NK-92 (cell line): ENCODE results near the gene VNN1.

Experiments used
- DNase-seq: peaks from one replicate; lab custom pipeline; 2025; ENCODE audit not compliant: unreplicated experiment; lab: John Stamatoyannopoulos, UW

Gene VNN1

GRCh38 chr6:132713352-132714134, at the start of gene VNN1:
Gene VNN1, minus strand, starts transcription at chr6:132714055. Its CDS starts 20 bp downstream, at chr6:132714035.
- DNase-seq, result no peak

- DNase-seq, result no peak
Measured at GRCh38 chr6:132763269-132763668, 49.4 kb upstream of the VNN1 start.

- DNase-seq, result no peak
Measured at GRCh38 chr6:132760256-132760655, 46.4 kb upstream of the VNN1 start.

GRCh38 chr6:132758689-132759088, 44.8 kb upstream of the VNN1 start:
- DNase-seq, result no peak

GRCh38 chr6:132752255-132752654, 38.4 kb upstream of the VNN1 start:
- no peak for DNase-seq

GRCh38 chr6:132751828-132752227, 38.0 kb upstream of the VNN1 start:
- DNase-seq, result no peak

GRCh38 chr6:132751306-132751705, 37.5 kb upstream of the VNN1 start:
- no peak for DNase-seq

- DNase-seq, result no peak
Measured at GRCh38 chr6:132750455-132751248, 36.8 kb upstream of the VNN1 start.

- DNase-seq, result no peak
Measured at GRCh38 chr6:132749111-132749510, 35.3 kb upstream of the VNN1 start.

GRCh38 chr6:132748446-132748845, 34.6 kb upstream of the VNN1 start:
- DNase-seq, result no peak

- DNase-seq, result no peak
Measured at GRCh38 chr6:132746048-132746447, 32.2 kb upstream of the VNN1 start.

GRCh38 chr6:132742495-132742894, 28.6 kb upstream of the VNN1 start:
- DNase-seq, result no peak

GRCh38 chr6:132741281-132741680, 27.4 kb upstream of the VNN1 start:
- no peak for DNase-seq

- DNase-seq, result no peak
Measured at GRCh38 chr6:132736239-132736638, 22.4 kb upstream of the VNN1 start.

- DNase-seq, result no peak
Measured at GRCh38 chr6:132734694-132735236, 20.9 kb upstream of the VNN1 start.

- no peak for DNase-seq
Measured at GRCh38 chr6:132733814-132734213, 20.0 kb upstream of the VNN1 start.

GRCh38 chr6:132733283-132733682, 19.4 kb upstream of the VNN1 start:
- DNase-seq, result no peak

- no peak for DNase-seq
Measured at GRCh38 chr6:132731086-132731485, 17.2 kb upstream of the VNN1 start.

- no peak for DNase-seq
Measured at GRCh38 chr6:132730560-132730959, 16.7 kb upstream of the VNN1 start.

- DNase-seq, result no peak
Measured at GRCh38 chr6:132728616-132729015, 14.8 kb upstream of the VNN1 start.

GRCh38 chr6:132726608-132726975, 12.7 kb upstream of the VNN1 start:
- no peak for DNase-seq

- no peak for DNase-seq
Measured at GRCh38 chr6:132725947-132726607, 12.2 kb upstream of the VNN1 start.
